ENCODE results near the gene CCSER2.
"Not testable (repeated sequence)": the region's sequence is repeated elsewhere in the genome, so short reads cannot be mapped to it uniquely, and the experiment has no call there.

Gene CCSER2

GRCh38 chr10:84317174-84317573, 11.2 kb upstream of the CCSER2 start:
- peaks cover 0 to 3% of the 10 kb centered on the region in 2 donors for H3K27me3 ChIP-seq
- no peaks in the 10 kb centered on the region for H3K9me3 ChIP-seq
- intact Hi-C loops (cut with DNase I; ENCODE audit: low total_unique reads) = no loop called here
- H3K36me3 ChIP-seq = no peaks in the 10 kb centered on the region
- DNase-seq = no peak
- TF ChIP-seq CTCF (IDR thresholded peaks at IDR 0.05) = no peak
- H3K4me1 ChIP-seq = no peaks in the 10 kb centered on the region
- no peak overlapping the region for H3K4me3 ChIP-seq
- H3K27ac ChIP-seq = no peak overlapping the region

GRCh38 chr10:84321902-84322301, 6.5 kb upstream of the CCSER2 start:
- Histone ChIP-seq H3K9me3 (no peaks in the 10 kb centered on the region), H3K36me3 (no peaks in the 10 kb centered on the region), H3K27me3 (no peaks in the 10 kb centered on the region), H3K27ac (no peak overlapping the region), H3K4me1 (no peaks in the 10 kb centered on the region), H3K4me3 (no peak overlapping the region)
- no peak for DNase-seq
- TF ChIP-seq CTCF (IDR thresholded peaks at IDR 0.05) = no peak
- intact Hi-C loops (cut with DNase I; ENCODE audit: low total_unique reads) = no loop called here

GRCh38 chr10:84323566-84323965, 4.8 kb upstream of the CCSER2 start:
- DNase-seq; H3K9me3 ChIP-seq; H3K4me3 ChIP-seq; H3K27me3 ChIP-seq; H3K27ac ChIP-seq; H3K36me3 ChIP-seq; H3K4me1 ChIP-seq; intact Hi-C loops (cut with DNase I; ENCODE audit: low total_unique reads): not testable (repeated sequence)

- DNase-seq; H3K36me3 ChIP-seq; H3K4me3 ChIP-seq; intact Hi-C loops (cut with DNase I; ENCODE audit: low total_unique reads); H3K27ac ChIP-seq; H3K9me3 ChIP-seq; H3K27me3 ChIP-seq: not testable (repeated sequence)
- peaks cover 0 to 21% (median 9%) of the 10 kb centered on the region in 4 donors for H3K4me1 ChIP-seq
Measured at GRCh38 chr10:84326995-84327394, 1.4 kb upstream of the CCSER2 start.

GRCh38 chr10:84329196-84329611, 815 bp downstream of the CCSER2 start:
- no peak for DNase-seq
- no peaks in the 10 kb centered on the region for H3K36me3 ChIP-seq
- intact Hi-C loops (cut with DNase I; ENCODE audit: low total_unique reads) = no loop called here
- H3K27ac ChIP-seq = peak overlapping the region; percentile 86 to 97
- H3K27me3 ChIP-seq = no peaks in the 10 kb centered on the region
- TF ChIP-seq CTCF (IDR thresholded peaks at IDR 0.05) = no peak
- peak overlapping the region; percentile 86 to 96 for H3K4me3 ChIP-seq
- peaks cover 0 to 24% (median 13%) of the 10 kb centered on the region in 4 donors for H3K4me1 ChIP-seq
- no peaks in the 10 kb centered on the region for H3K9me3 ChIP-seq

GRCh38 chr10:84329986-84330651, 1.7 kb downstream of the CCSER2 start:
- no peaks in the 10 kb centered on the region for H3K9me3 ChIP-seq
- no peak for TF ChIP-seq CTCF (IDR thresholded peaks at IDR 0.05)
- H3K4me3 ChIP-seq = peak overlapping the region in 1 of 2 donors; percentile 86
- no peak overlapping the region for H3K27ac ChIP-seq
- no peak for DNase-seq
- peaks cover 0 to 33% (median 17%) of the 10 kb centered on the region in 4 donors for H3K4me1 ChIP-seq
- H3K27me3 ChIP-seq = no peaks in the 10 kb centered on the region
- intact Hi-C loops (cut with DNase I; ENCODE audit: low total_unique reads) = no loop called here
- no peaks in the 10 kb centered on the region for H3K36me3 ChIP-seq

GRCh38 chr10:84331091-84331490, 2.7 kb downstream of the CCSER2 start:
- intact Hi-C loops (cut with DNase I; ENCODE audit: low total_unique reads) = no loop called here
- peaks cover 0 to 42% (median 18%) of the 10 kb centered on the region in 4 donors for H3K4me1 ChIP-seq

More at GRCh38 chr10:84331091-84331490, 2.7 kb downstream of the CCSER2 start:
- no peak for DNase-seq
- no peak overlapping the region for H3K4me3 ChIP-seq
- TF ChIP-seq CTCF (IDR thresholded peaks at IDR 0.05) = no peak
- H3K27me3 ChIP-seq = no peaks in the 10 kb centered on the region
- H3K9me3 ChIP-seq = no peaks in the 10 kb centered on the region
- no peaks in the 10 kb centered on the region for H3K36me3 ChIP-seq
- H3K27ac ChIP-seq = no peak overlapping the region
